Epidermal melanocyte (primary cell): Measurements from ENCODE around the gene STARD13.

Experiments used
- DNase-seq: peaks from one replicate; pipeline ENCODE4 v3.0.0; 2011; ENCODE audit warnings: low spot score; ENCODE audit not compliant: insufficient read length

STARD13 gene

DNA sequence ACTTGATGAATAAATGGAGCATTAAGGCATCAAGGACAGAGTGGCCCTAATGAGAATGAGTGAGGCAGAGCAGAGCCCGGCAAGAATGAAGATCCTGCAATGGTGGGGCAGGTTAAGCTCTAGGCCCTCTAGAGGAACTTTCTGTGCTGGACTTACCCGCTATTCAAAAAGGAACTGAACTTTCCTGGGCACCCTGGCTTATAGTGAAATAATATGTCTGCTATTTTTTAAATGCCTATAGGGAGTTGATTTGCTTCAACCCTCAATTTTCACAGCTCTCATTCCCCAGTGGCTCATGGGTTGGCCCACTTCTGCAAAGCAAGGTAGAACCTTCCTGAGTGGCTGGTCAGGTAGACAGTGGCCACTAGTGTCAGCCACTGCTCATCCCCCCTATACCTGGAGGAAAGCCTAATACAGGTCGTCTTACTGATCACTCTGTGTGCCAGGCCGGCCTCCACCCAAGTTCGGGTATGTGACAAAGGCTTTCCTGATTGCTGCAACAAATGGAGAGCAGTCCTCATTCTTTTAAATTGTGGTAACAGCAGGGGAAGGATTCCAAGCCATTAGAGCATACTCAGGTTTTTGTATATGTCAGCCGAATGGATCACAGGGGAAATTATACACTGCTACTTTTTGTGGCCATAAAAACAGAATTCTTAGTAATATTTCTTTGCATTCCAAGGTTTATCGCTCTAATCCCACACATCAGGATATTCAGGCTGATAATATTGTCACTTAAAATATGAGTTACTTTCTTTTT lies 166.4 kb downstream of the STARD13 start:
- no peak for DNase-seq

DNA sequence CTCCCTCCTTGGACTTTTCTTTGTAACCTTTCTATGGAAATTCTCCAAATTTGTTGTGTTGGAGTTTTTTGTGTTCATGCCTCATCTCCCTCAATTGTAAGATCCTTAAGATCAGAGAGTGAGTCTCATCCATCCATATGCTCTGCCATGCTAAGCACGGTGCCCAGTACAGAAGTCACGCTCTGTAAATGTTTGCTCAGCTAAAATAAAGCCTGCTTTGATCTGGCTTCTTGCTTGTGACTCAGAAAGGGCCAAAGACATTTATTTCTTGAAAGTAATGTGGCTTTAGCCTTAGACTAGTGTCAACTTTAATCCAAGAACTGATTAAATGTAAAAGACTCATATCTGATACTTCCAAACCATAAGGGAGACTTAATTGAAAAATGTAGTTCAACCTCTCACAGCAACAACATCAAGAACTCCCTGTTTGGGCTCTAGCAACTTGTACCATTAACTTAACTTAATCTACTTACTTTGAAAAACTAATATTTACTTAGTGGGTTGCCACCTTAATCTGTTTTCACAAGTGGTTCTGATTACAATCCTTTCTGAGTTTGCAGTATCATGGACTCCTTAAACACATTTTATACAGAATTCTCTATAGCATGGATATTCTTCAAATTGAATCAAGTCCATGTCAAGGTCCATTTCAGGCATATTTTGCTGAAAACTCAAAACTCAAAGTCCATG lies 169.1 kb downstream of the STARD13 start:
- DNase-seq: no peak

- no peak for DNase-seq
These were observed 170.3 kb downstream of the STARD13 start for GRCh38 chr13:33115274-33115673.

- DNase-seq: no peak
These were observed 171.4 kb downstream of the STARD13 start for GRCh38 chr13:33114146-33114545.

GRCh38 chr13:33112766-33113165 lies 172.8 kb downstream of the STARD13 start:
- DNase-seq: no peak

GRCh38 chr13:33111414-33112110 lies 174.0 kb downstream of the STARD13 start:
- DNase-seq: no peak

DNA sequence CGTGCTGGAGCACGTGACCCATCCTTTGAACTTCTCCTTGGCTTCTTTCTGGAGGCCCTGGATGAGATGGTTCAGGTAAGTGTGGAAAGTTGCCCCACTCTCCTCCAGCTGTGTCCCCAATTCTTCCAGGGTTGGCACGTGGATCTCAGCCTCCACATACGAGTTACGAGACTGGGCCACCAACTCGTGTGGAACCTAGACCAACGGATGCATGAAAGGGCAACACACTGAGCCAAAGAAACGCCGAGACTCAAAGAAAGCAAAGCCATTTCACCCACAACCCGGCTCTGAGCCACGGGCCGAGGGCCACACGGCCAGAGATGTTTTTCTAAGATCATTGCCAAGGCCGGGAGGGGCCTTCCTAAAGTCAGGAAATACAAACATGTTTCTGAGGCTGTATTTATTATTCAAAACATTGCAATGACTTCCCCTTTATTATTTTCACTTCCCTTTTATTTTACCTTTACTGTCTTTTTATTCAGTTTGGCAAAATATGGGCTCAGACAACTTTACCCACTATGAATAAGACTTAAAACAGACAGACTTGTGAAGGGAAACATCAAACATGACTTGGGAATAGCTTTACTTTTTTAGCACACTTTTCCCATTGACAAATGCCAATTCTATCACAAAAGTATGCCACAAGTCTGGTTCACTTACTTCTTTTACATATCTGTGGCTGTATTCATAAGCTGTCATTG lies 174.7 kb downstream of the STARD13 start:
- DNase-seq: no peak

DNA sequence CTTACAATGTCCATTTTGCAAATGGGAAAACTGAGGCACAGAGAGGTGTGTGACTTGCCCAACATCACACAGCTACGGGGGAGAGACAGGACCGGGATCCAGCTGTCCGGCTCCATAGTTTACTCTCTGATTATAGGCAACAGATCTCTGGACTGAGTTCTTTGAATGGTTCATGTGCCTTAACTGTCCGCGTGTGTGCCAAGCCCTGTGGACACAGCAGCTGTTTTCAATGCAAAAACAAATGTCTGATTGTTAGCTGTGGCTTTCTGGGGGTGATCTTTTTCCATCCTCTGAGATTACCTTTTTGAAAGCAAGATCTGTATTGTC lies 175.2 kb downstream of the STARD13 start:
- no peak for DNase-seq

- no peak for DNase-seq
These were observed 175.8 kb downstream of the STARD13 start for GRCh38 chr13:33109801-33110200.

GRCh38 chr13:33109271-33109697 lies 176.3 kb downstream of the STARD13 start:
- no peak for DNase-seq

DNA sequence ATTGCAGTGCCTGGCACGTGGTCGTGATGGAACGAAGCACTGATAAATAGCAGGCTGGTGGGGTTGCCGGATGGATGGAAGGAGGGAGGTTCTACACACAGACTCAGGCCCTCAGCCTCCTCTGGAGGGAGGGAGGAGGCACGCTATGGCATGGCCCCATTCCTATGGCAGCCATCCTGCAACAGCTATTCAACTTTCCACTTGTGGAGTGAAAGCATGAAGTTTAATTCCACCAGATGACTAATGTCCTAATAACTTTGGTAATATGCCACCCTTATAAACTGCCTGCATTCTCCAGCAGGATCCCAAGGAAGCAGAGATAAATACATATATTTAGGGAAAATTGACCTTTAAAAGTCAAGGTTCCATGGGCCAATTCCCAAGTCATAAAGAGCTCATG lies 176.9 kb downstream of the STARD13 start:
- DNase-seq: no peak

- DNase-seq: no peak
These were observed 178.2 kb downstream of the STARD13 start for GRCh38 chr13:33107361-33107760.

DNA sequence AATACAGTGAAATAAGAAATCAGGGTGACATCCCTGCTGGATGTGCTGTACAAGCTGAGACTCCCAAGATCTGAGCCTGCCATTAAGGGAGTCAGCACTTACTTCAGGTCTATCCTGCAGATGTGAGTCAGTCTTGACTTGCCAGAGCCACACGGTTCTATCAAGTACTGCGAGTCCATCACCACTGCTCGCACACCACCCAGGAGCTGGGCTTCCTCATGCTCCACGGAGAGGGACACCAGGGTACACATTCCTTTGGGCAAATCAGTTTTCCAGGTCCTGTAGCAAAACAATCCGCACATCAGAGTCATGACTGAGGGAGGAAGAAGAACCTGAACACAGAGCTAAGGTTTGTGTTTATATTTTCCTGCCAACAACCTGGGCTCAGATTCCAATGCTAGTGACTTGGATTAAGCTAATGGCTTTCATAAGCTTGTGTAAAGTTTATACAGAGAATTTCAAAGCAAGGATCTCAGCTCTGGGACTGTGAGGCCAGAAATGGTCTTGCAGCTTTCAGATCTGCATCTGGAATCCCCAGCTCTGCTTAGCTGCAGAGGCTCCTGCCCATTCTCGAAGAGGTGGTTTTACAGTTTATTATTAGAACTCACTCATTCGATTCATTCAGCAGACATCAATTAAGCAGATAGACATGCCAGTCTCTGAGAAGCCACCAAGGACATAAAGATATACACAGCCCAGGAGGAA lies 178.7 kb downstream of the STARD13 start:
- DNase-seq: no peak

- no peak for DNase-seq
These were observed 180.1 kb downstream of the STARD13 start for GRCh38 chr13:33105387-33106005.

DNA sequence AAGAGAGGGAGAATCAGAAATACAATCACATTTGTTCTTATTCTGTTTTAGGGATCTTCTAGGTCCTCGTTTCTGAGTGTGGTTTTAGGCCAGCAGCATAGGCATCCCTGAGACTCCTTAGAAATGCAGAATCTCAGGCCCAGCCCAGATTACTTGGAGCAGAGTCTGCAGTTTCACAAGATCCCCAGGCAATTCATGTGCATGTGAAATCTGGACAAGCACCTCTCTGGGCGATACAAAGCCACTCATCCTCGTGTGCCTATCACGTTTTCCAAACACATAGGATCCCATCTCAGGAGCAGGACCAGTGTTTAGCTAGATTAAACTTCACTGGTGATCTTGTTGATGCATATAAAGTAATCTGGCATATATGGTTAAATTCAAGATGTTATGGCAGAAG lies 182.1 kb downstream of the STARD13 start:
- DNase-seq: no peak

DNA sequence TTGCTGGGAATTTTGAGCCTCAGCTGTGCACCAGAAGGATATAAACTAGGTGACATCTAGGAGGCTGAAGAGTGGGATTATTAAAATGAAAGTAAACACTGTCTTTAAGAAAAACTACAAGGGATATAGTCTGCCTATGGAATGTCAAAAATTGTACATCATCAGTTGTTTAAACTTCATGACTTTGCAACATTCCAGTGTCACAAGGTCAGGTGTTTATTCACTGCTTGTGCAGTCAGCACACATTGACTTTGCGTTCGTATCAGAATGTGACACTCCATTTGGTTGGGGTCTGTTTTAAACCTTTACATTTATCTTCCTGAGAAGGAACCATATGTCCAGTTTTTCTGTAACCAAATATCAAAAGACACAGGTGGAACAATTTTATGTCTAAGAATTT lies 183.7 kb downstream of the STARD13 start:
- DNase-seq: no peak

GRCh38 chr13:33100886-33101285 lies 184.7 kb downstream of the STARD13 start:
- DNase-seq: no peak

- no peak for DNase-seq
These were observed 185.7 kb downstream of the STARD13 start for GRCh38 chr13:33099860-33100259.

DNA sequence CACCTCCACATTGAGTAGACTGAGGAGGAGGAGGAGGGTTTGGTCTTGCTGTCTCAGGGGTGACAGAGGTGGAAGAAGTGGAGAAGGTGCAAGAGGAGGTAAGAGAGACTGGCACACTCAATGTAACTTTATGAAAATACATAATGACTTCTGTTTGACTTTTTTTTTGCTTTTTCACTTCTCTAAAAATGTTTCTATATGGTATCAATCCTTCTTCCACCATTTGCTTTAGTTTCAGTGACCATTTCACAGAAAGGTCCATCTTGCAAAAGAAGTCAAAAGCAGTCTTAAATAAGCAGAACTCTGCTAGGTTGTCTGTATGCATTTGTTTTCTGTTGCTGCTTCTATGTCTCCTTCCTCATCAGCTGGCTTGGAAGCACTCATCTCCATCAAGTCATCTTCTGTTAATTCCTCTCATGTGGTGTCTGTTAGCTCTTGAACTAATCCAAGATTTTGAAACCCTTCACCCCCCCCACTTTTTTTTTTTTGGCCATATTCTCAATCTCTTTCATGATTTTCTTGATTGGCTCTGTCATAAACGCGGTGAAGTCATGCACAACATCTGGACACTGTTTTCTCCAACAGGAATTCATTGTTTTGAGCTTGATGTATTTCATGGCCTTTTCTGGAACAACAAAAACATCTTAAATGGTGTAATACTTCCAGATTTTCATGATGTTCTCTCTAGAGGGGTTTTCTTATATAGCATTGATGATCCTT lies 188.5 kb downstream of the STARD13 start:
- no peak for DNase-seq
